GM12891 (cell line): ENCODE results near the gene ZNF541.
A peak's percentile ranks its signal among the peaks of the same experiment; 100 is the strongest.

Experiments
- POLR2A ChIP-seq: IDR thresholded peaks from 2 replicates; pipeline ENCODE4 v1.6.1; 2011; ENCODE audit warnings: low read depth, low read length, control low read depth
- POLR2AphosphoS5 ChIP-seq: IDR thresholded peaks from 2 replicates; pipeline ENCODE4 v1.6.1; 2011; ENCODE audit warnings: low read depth, low read length, control low read depth
- POU2F2 ChIP-seq: IDR thresholded peaks from 2 replicates; pipeline ENCODE4 v1.6.1; 2011; ENCODE audit warnings: low read depth, mild to moderate bottlenecking, control low read depth, low read length, moderate library complexity
- TAF1 ChIP-seq: IDR thresholded peaks from 2 replicates; pipeline ENCODE4 v1.6.1; 2011; ENCODE audit warnings: low read depth, low read length, control low read depth

- 0 out of 2 replicates have a peak, but pooled peaks have one; percentile 5 for TF ChIP-seq POU2F2
- TF ChIP-seq POLR2A: peak; percentile 78
- peak; percentile 63 for TF ChIP-seq POLR2AphosphoS5
- TF ChIP-seq TAF1: peak; percentile 73; the same call in 1 of the 2 replicates
Measured at GRCh38 chr19:47600246-47601179, 27.6 kb upstream of the ZNF541 start.
